ENCODE measurements around the gene BCL11A.

The BCL11A gene

DNA sequence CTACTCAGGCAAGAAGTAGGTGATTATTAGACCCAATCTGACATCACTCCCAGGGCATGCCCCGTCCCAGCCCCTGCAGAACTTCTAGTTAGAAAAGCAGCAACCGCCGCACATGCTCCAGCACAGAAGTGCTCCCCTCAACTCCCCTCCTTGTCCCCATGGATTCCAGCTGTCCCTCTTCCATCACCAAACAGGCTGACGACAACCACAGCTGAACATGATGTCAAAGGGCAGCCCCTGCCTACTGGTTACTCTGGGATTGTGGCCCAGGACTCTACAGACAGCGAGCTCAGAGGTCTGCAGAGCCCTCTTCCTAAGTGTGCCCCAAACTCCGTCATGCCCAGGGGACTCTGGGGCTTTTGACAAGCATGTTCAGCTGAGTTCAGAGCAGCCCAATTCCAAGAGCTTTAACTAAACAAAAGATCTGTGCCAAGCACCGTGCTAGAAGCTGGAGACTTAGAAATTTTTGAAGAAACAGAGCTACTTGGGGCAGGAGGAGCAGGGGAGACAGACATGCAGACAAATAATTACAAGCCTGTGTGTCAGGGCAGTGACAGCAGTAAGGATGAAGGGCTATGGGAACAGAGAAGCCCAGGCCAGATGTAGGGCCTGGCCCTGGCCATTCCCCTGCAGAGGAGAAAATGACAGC is 148.1 kb downstream of the BCL11A start:
- DNase-seq (ENCODE audit: low read depth) = no peak

All from CMK (cell line).